ENCODE results near the gene SMC1A.

DNA sequence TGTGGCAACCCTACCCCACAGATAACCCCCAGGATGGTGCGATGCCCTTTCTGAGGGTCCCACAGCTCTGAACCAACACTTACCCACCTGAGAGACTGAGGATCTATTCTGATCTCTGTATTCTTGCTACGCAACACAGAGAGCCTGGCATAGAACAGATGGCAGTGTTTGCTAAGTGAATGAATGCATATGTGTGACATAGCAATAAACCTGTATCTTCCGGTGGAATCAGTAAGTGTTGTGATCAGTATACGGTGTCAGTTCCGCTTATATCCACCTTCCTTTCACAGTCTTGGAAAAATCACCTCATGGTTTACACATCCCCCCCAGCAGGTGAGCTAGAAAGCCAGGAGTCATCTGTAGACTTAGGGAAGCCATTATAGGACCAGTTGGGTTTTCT, 17.6 kb upstream of the SMC1A start:
- TF ChIP-seq, protein P1, sequence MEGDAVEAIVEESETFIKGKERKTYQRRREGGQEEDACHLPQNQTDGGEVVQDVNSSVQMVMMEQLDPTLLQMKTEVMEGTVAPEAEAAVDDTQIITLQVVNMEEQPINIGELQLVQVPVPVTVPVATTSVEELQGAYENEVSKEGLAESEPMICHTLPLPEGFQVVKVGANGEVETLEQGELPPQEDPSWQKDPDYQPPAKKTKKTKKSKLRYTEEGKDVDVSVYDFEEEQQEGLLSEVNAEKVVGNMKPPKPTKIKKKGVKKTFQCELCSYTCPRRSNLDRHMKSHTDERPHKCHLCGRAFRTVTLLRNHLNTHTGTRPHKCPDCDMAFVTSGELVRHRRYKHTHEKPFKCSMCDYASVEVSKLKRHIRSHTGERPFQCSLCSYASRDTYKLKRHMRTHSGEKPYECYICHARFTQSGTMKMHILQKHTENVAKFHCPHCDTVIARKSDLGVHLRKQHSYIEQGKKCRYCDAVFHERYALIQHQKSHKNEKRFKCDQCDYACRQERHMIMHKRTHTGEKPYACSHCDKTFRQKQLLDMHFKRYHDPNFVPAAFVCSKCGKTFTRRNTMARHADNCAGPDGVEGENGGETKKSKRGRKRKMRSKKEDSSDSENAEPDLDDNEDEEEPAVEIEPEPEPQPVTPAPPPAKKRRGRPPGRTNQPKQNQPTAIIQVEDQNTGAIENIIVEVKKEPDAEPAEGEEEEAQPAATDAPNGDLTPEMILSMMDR (optimal IDR thresholded peaks at IDR 0.05 in 1 of 3, IDR thresholded peaks at IDR 0.05 in 1 of 3, conservative IDR thresholded peaks at IDR 0.05 in 1 of 3; ENCODE audit: extremely low read depth in 1 of 3, insufficient read depth in 2 of 3, low read length in 3 of 3), result no peak
- no peak for TF ChIP-seq EZH2 (IDR thresholded peaks at IDR 0.05; ENCODE audit: low read length)

All from keratinocyte (primary cell).